A549 treated with RU486 at 1 μM for 4 hours (cell line): ENCODE results near the gene EPC1. TPM values are rescaled to one million over a fixed set of nuclear protein-coding genes. Genes with fewer than 3 reads are reported as not detected.

Experiments used
- total RNA-seq: library from RNA; stranded (reverse); fragments of 200-300 nt; extraction: Qiagen RNA extraction; gene quantifications from 5 replicates; pipeline ENCODE4 v1.2.3, GENCODE V29; 2022; ENCODE audit warnings: low read depth

EPC1 gene
- 15.5 to 19.2 TPM (median 17.3 TPM) in 5 replicates for total RNA-seq

GRCh38 chr10:32346551-32347362 lies at the start of gene EPC1:
Gene EPC1 (minus strand): TSS chr10:32347158. CDS start chr10:32346915, 243 bp downstream.

Other genes with a start within 250 kb of the EPC1 start
- gene CCDC7, start 99.0 kb upstream of the EPC1 start, total RNA-seq = 0.22 to 1.5 TPM (median 0.54 TPM) in 5 replicates